HepG2 (cell line): ENCODE measurements around the gene DHRS7. TPM values are rescaled to one million over a fixed set of nuclear protein-coding genes. Genes with fewer than 3 reads are reported as not detected.

Experiments
- BHLHE40 ChIP-seq: IDR thresholded peaks from 2 replicates; pipeline ENCODE4 v1.6.1; 2011; ENCODE audit warnings: low read length, improper control_type of control experiment
- CCAR2 ChIP-seq: fragments of 200-400 bp; formaldehyde crosslinking; optimal IDR thresholded peaks from 2 replicates; pipeline ENCODE3; 2018; ENCODE audit warnings: low read depth, mild to moderate bottlenecking, low read length, moderate library complexity
- GFI1 ChIP-seq: sonication (generic); formaldehyde crosslinking; IDR thresholded peaks from 2 replicates; pipeline ENCODE4 v1.5.0; 2020; ENCODE audit warnings: missing genetic modification reagents, mild to moderate bottlenecking, borderline replicate concordance
- HNRNPLL ChIP-seq: fragments of 200-400 bp; formaldehyde crosslinking; IDR thresholded peaks from 2 replicates; pipeline ENCODE4 v1.6.1; 2017; ENCODE audit warnings: mild to moderate bottlenecking, low read depth, low read length; ENCODE audit not compliant: poor library complexity, severe bottlenecking
- HOMEZ ChIP-seq: IDR thresholded peaks from 2 replicates; pipeline ENCODE4 v1.6.1; 2016; ENCODE audit warnings: low read depth
- JARID2 ChIP-seq: sonication (generic); formaldehyde crosslinking; IDR thresholded peaks from 2 replicates; pipeline ENCODE4 v1.8.1; 2023; ENCODE audit warnings: missing genetic modification reagents, inconsistent platforms; ENCODE audit not compliant: insufficient replicate concordance
- KLF16 ChIP-seq, 2 experiments: sonication (generic) in 1 of 2; formaldehyde crosslinking in 1 of 2; IDR thresholded peaks; 2 replicates each; pipeline versions ENCODE4 v1.6.1 to v1.8.0; 2016 to 2023; ENCODE audit warnings: missing genetic modification reagents in 2 of 2, missing compliant biosample characterization in 1 of 2
- NFIB ChIP-seq: sonication (generic); formaldehyde crosslinking; IDR thresholded peaks from 2 replicates; pipeline ENCODE4 v1.9.0; 2021; ENCODE audit warnings: missing genetic modification reagents, mild to moderate bottlenecking, borderline replicate concordance
- PRMT3 ChIP-seq: sonication (generic); formaldehyde crosslinking; IDR thresholded peaks from 2 replicates; pipeline ENCODE4 v1.8.1; 2022; ENCODE audit warnings: low read depth, mild to moderate bottlenecking, moderate library complexity, missing genetic modification reagents, borderline replicate concordance
- RAD51 ChIP-seq: fragments of 450-650 bp; IDR thresholded peaks from 2 replicates; pipeline ENCODE4 v1.6.1; 2016; ENCODE audit warnings: borderline replicate concordance
- SMAD3 ChIP-seq: sonication (generic); formaldehyde crosslinking; IDR thresholded peaks from 2 replicates; pipeline ENCODE4 v1.4.0; 2020; ENCODE audit warnings: missing genetic modification reagents
- SRF ChIP-seq: IDR thresholded peaks from 2 replicates; pipeline ENCODE4 v1.6.1; 2011; ENCODE audit warnings: mild to moderate bottlenecking, low read depth, low read length, moderate library complexity
- ZKSCAN5 ChIP-seq: sonication (generic); formaldehyde crosslinking; IDR thresholded peaks from 2 replicates; pipeline ENCODE4 v1.5.1; 2020; ENCODE audit warnings: mild to moderate bottlenecking, missing genetic modification reagents
- ZNF329 ChIP-seq: sonication (generic); formaldehyde crosslinking; IDR thresholded peaks from 2 replicates; pipeline ENCODE4 v1.9.0; 2021; ENCODE audit warnings: low read depth, mild to moderate bottlenecking, missing genetic modification reagents
- ZNF33A ChIP-seq: sonication (generic); formaldehyde crosslinking; IDR thresholded peaks from 2 replicates; pipeline ENCODE4 v1.5.1; 2020; ENCODE audit warnings: missing genetic modification reagents, mild to moderate bottlenecking, moderate library complexity, borderline replicate concordance
- ZNF34 ChIP-seq: sonication (generic); formaldehyde crosslinking; IDR thresholded peaks from 2 replicates; pipeline ENCODE4 v1.4.0; 2020; ENCODE audit warnings: mild to moderate bottlenecking, missing genetic modification reagents, borderline replicate concordance
- ZNF446 ChIP-seq: sonication (generic); formaldehyde crosslinking; IDR thresholded peaks from 2 replicates; pipeline ENCODE4 v1.5.0; 2020; ENCODE audit warnings: mild to moderate bottlenecking, missing genetic modification reagents
- ZNF510 ChIP-seq: sonication (generic); formaldehyde crosslinking; IDR thresholded peaks from 2 replicates; pipeline ENCODE4 v1.4.0; 2020; ENCODE audit warnings: low read depth, mild to moderate bottlenecking, missing genetic modification reagents
- ZNF557 ChIP-seq: sonication (generic); formaldehyde crosslinking; IDR thresholded peaks from 2 replicates; pipeline ENCODE4 v1.4.0; 2020; ENCODE audit warnings: missing genetic modification reagents
- ZNF652 ChIP-seq: IDR thresholded peaks from 2 replicates; pipeline ENCODE4 v1.6.1; 2016; ENCODE audit warnings: low read depth, borderline replicate concordance
- ZNF800 ChIP-seq: sonication (generic); formaldehyde crosslinking; IDR thresholded peaks from 2 replicates; pipeline ENCODE4 v1.4.0; 2020; ENCODE audit warnings: missing genetic modification reagents
- ZZZ3 ChIP-seq: sonication (generic); formaldehyde crosslinking; IDR thresholded peaks from 2 replicates; pipeline ENCODE4 v1.4.0; 2020; ENCODE audit warnings: missing genetic modification reagents, mild to moderate bottlenecking, borderline replicate concordance
- polyA plus RNA-seq, 8 experiments: library from polyadenylated mRNA; depleted of rRNA in 3 of 8; stranded (reverse) in 7 of 8; unstranded in 1 of 8; fragments of >200 nt; fragmentation: Illumina TruSeq in 4 of 8; extraction: Trizol in 4 of 8; gene quantifications; 2 replicates each; pipeline versions ENCODE4 v1.2.1 to v1.2.3, GENCODE V29; 2011 to 2016; ENCODE audit warnings: low read depth in 4 of 8, missing spikeins in 1 of 8, mixed read lengths in 1 of 8; ENCODE audit not compliant: insufficient read depth in 1 of 8
- total RNA-seq, 5 experiments: library from RNA; depleted of rRNA; stranded (reverse); fragments of >200 nt; fragmentation: Illumina TruSeq; extraction: Trizol; gene quantifications; 2 replicates each; pipeline ENCODE4 v1.2.3, GENCODE V29; 2016; ENCODE audit warnings: low read depth in 1 of 5
- TF ChIP-seq, protein P1 (sequence below): sonication (generic); formaldehyde crosslinking; conservative IDR thresholded peaks from 2 replicates; pipeline ENCODE4 v1.4.0; 2020; ENCODE audit warnings: missing genetic modification reagents
- TF ChIP-seq, protein P2 (sequence below): IDR thresholded peaks from 2 replicates; pipeline ENCODE4 v1.6.1; 2016
- TF ChIP-seq, protein P3 (sequence below): IDR thresholded peaks from 2 replicates; pipeline ENCODE4 v1.6.1; 2016; ENCODE audit warnings: mild to moderate bottlenecking, missing biosample characterization, missing genetic modification reagents

The DHRS7 gene
- total and polyA plus RNA-seq, 2 of the 13 experiments (the other 11 are each of a cell fraction or from before 2014, with no cell fraction given), result 20.8 to 44.4 TPM

DNA sequence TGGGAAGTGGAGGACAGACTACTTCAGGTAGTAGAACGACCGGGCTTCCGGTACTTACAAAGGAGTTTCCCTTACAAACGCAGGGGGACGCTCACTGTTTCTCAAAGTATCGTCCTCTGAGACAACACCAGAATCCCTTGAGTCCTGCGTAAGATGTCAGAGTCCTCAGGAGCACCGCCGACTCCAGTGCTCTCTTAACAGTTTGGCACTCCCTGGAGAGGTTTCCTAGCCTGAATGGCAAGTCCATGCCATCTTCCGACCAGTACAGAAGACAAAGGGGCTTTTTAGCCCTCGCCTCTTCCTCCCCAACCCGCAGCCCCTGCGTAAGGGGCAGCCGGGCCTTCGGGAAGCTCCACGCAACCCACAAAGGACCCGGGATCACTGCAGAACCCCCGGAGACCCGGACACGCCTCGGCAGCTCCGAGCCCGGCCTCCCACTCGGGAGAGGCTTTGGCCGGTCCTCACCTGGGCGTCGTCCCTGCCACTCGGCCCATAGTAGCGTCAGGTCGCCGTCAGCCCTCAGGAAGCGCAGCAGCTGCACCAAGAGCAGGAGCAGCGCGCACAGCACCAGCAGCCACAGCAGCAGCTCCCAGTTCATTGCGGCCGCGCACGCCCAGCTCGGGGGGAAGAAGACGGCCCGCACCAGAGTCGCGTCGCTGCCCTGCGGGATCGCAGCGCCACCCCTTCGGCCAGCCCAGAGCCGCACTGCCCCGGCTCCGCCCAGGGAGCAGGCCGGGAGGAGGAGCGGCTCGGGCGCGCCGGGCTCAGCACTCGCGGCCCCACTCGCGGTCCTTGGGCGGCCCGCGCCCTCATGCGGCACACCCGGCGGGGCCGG lies at the start of gene DHRS7 (continued):
- TF ChIP-seq HOMEZ (CRISPR knock-in tag) (0 out of 2 replicates have a peak, but pooled peaks have one; percentile 23), PRMT3 (0 out of 2 replicates have a peak, but pooled peaks have one; percentile 25), ZZZ3 (CRISPR knock-in tag) (no peak), ZNF557 (CRISPR knock-in tag) (no peak), ZNF34 (CRISPR knock-in tag) (no peak), ZNF446 (CRISPR knock-in tag) (0 out of 2 replicates have a peak, but pooled peaks have one; percentile 13), ZNF510 (CRISPR knock-in tag) (no peak), ZNF652 (CRISPR knock-in tag) (no peak), CCAR2 (no peak), NFIB (CRISPR knock-in tag) (no peak), JARID2 (CRISPR knock-in tag) (no peak), ZNF33A (CRISPR knock-in tag) (no peak), ZNF329 (CRISPR knock-in tag) (peak; percentile 51; the same call in 1 of the 2 replicates), RAD51 (no peak), SRF (no peak), ZNF800 (CRISPR knock-in tag) (peak; percentile 96), HNRNPLL (peak; percentile 92), ZKSCAN5 (no peak), BHLHE40 (no peak), GFI1 (CRISPR knock-in tag) (no peak), KLF16 (CRISPR knock-in tag; IDR thresholded peaks at IDR 0.05) (peak in 1 of 2 experiments; percentile 52; a peak in 1 of 4 replicates), SMAD3 (CRISPR knock-in tag) (no peak)
- TF ChIP-seq, protein P1, sequence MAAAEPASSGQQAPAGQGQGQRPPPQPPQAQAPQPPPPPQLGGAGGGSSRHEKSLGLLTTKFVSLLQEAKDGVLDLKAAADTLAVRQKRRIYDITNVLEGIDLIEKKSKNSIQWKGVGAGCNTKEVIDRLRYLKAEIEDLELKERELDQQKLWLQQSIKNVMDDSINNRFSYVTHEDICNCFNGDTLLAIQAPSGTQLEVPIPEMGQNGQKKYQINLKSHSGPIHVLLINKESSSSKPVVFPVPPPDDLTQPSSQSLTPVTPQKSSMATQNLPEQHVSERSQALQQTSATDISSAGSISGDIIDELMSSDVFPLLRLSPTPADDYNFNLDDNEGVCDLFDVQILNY, result no peak
- TF ChIP-seq, protein P2, sequence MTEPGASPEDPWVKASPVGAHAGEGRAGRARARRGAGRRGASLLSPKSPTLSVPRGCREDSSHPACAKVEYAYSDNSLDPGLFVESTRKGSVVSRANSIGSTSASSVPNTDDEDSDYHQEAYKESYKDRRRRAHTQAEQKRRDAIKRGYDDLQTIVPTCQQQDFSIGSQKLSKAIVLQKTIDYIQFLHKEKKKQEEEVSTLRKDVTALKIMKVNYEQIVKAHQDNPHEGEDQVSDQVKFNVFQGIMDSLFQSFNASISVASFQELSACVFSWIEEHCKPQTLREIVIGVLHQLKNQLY (CRISPR knock-in tag), result no peak
- TF ChIP-seq, protein P3, sequence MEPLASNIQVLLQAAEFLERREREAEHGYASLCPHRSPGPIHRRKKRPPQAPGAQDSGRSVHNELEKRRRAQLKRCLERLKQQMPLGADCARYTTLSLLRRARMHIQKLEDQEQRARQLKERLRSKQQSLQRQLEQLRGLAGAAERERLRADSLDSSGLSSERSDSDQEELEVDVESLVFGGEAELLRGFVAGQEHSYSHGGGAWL (CRISPR knock-in tag), result peak; percentile 30; the same call in 1 of the 2 replicates
